Measurements from ENCODE around the gene LMNTD2.

The LMNTD2 gene

DNA sequence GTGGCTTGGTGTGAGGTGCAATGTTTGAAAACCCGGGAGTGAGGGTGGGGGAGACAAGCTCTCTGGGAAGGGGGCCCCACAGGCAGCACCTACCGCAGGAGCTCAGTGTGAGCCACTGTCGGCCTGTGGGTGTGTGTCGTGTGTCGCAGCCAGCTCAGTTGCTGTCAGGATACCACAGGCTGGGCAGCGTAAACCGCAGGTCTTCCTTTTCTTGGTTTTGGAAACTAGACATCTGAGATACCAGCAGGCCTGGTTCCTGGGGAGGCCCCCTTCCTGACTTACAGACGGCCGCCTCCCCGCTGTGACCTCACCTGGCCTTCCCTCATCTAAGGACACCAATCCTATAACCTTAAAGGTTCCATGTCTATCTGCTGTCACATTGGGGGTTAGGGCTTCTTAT lies 35.8 kb upstream of the LMNTD2 start:
- H3K4me1 ChIP-seq (ENCODE audit: control insufficient read depth, insufficient read depth, low read depth, low read length) = peaks cover 3% of the 10 kb centered on the region
- H2BK12ac ChIP-seq (ENCODE audit: low read length in 2 of 2) = no peak overlapping the region
- H2BK15ac ChIP-seq (ENCODE audit: low read depth, poor library complexity, severe bottlenecking) = no peak overlapping the region
- H3K9me3 ChIP-seq (ENCODE audit: control insufficient read depth, low read length) = no peaks in the 10 kb centered on the region
- no peak overlapping the region for H4K91ac ChIP-seq (ENCODE audit: low read length)
- H3K4ac ChIP-seq (ENCODE audit: low read depth in 1 of 2, low read length in 2 of 2) = no peak overlapping the region
- no peak overlapping the region for H3K14ac ChIP-seq (ENCODE audit: low read length in 2 of 2)
- H3K27ac ChIP-seq (ENCODE audit: low read length, poor library complexity, severe bottlenecking) = no peak overlapping the region
- H2AK5ac ChIP-seq (ENCODE audit: low read length, severe bottlenecking) = no peak overlapping the region
- H3K79me1 ChIP-seq (replicated peaks; ENCODE audit: low read length, poor library complexity, severe bottlenecking) = peaks cover 57% of the 10 kb centered on the region
- H3K27me3 ChIP-seq (ENCODE audit: control insufficient read depth in 1 of 2, insufficient read depth in 1 of 2, low read length in 2 of 2) = no peaks in the 10 kb centered on the region
- H3K23ac ChIP-seq (ENCODE audit: low read length in 2 of 2) = no peak overlapping the region
- no peak overlapping the region for H2BK5ac ChIP-seq (ENCODE audit: low read depth, low read length, poor library complexity, severe bottlenecking)
- H3K36me3 ChIP-seq (ENCODE audit: control insufficient read depth in 1 of 2, insufficient read depth in 2 of 2, low read depth in 1 of 2, low read length in 2 of 2) = peaks cover 85 to 89% of the 10 kb centered on the region in 2 experiments
- no peak overlapping the region for H3K4me2 ChIP-seq (ENCODE audit: low read length, poor library complexity, severe bottlenecking)
- no peak overlapping the region for H2AFZ ChIP-seq (ENCODE audit: low read depth, low read length)
- H2BK120ac ChIP-seq (ENCODE audit: low read depth, low read length) = no peak overlapping the region
- H3K9ac ChIP-seq (ENCODE audit: low read length) = no peak overlapping the region
- no peak overlapping the region for H4K8ac ChIP-seq (ENCODE audit: low read length)
- no peak overlapping the region for H3K18ac ChIP-seq (ENCODE audit: low read depth in 1 of 2, low read length in 2 of 2)
- no peak for DNase-seq
- WGBS = 93% methylated on average over 7 of the region's 10 CpGs
- no peak overlapping the region for H3K4me3 ChIP-seq (ENCODE audit: insufficient read depth in 1 of 2, low read depth in 1 of 2, low read length in 2 of 2)

- Histone ChIP-seq H3K79me1 (replicated peaks; ENCODE audit: low read length, poor library complexity, severe bottlenecking) (peaks cover 57% of the 10 kb centered on the region), H2AFZ (ENCODE audit: low read depth, low read length) (no peak overlapping the region), H3K9me3 (ENCODE audit: control insufficient read depth, low read length) (no peaks in the 10 kb centered on the region), H2BK15ac (ENCODE audit: low read depth, poor library complexity, severe bottlenecking) (no peak overlapping the region), H4K91ac (ENCODE audit: low read length) (no peak overlapping the region), H3K27me3 (ENCODE audit: control insufficient read depth in 1 of 2, insufficient read depth in 1 of 2, low read length in 2 of 2) (no peaks in the 10 kb centered on the region), H3K9ac (ENCODE audit: low read length) (no peak overlapping the region), H3K36me3 (ENCODE audit: control insufficient read depth in 1 of 2, insufficient read depth in 2 of 2, low read depth in 1 of 2, low read length in 2 of 2) (peaks cover 86 to 88% of the 10 kb centered on the region in 2 experiments), H3K18ac (ENCODE audit: low read depth in 1 of 2, low read length in 2 of 2) (no peak overlapping the region), H2BK5ac (ENCODE audit: low read depth, low read length, poor library complexity, severe bottlenecking) (no peak overlapping the region), H3K14ac (ENCODE audit: low read length in 2 of 2) (no peak overlapping the region), H3K4ac (ENCODE audit: low read depth in 1 of 2, low read length in 2 of 2) (no peak overlapping the region), H3K23ac (ENCODE audit: low read length in 2 of 2) (no peak overlapping the region), H3K4me3 (ENCODE audit: insufficient read depth in 1 of 2, low read depth in 1 of 2, low read length in 2 of 2) (no peak overlapping the region), H2AK5ac (ENCODE audit: low read length, severe bottlenecking) (no peak overlapping the region), H3K27ac (ENCODE audit: low read length, poor library complexity, severe bottlenecking) (no peak overlapping the region), H2BK120ac (ENCODE audit: low read depth, low read length) (no peak overlapping the region), H3K4me2 (ENCODE audit: low read length, poor library complexity, severe bottlenecking) (no peak overlapping the region), H3K4me1 (ENCODE audit: control insufficient read depth, insufficient read depth, low read depth, low read length) (peaks cover 5% of the 10 kb centered on the region), H2BK12ac (ENCODE audit: low read length in 2 of 2) (no peak overlapping the region), H4K8ac (ENCODE audit: low read length) (no peak overlapping the region)
- DNase-seq = no peak
- 94% methylated on average over 10 of the region's 10 CpGs for WGBS
These were observed 34.9 kb upstream of the LMNTD2 start for GRCh38 chr11:595400-595799.

DNA sequence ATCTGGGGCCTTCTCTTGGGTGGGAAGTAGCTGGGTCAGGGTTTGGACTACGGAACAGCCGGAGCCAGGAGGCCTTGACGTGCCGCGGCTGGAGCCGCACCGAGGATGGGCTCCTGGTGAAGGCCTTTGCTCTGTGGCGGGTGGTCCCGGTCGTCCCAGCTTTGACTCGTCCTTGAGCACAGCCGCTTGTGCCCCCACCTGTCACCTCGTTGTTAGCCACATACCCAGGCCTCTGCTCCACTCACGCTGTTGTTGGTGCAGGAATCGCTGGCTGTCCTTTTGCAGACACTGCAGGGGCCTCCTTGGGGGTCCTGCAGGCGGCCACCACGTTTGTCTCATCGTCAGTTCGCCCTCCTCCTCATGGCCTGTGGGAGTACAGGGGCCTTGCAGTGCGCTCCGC lies 32.8 kb upstream of the LMNTD2 start:
- Histone ChIP-seq H3K18ac (ENCODE audit: low read depth in 1 of 2, low read length in 2 of 2) (no peak overlapping the region), H3K4me1 (ENCODE audit: control insufficient read depth, insufficient read depth, low read depth, low read length) (peaks cover 5% of the 10 kb centered on the region), H2BK5ac (ENCODE audit: low read depth, low read length, poor library complexity, severe bottlenecking) (no peak overlapping the region), H3K27ac (ENCODE audit: low read length, poor library complexity, severe bottlenecking) (no peak overlapping the region), H2BK15ac (ENCODE audit: low read depth, poor library complexity, severe bottlenecking) (no peak overlapping the region), H2BK12ac (ENCODE audit: low read length in 2 of 2) (no peak overlapping the region), H2AK5ac (ENCODE audit: low read length, severe bottlenecking) (no peak overlapping the region), H3K4me3 (ENCODE audit: insufficient read depth in 1 of 2, low read depth in 1 of 2, low read length in 2 of 2) (no peak overlapping the region), H3K14ac (ENCODE audit: low read length in 2 of 2) (no peak overlapping the region), H3K9ac (ENCODE audit: low read length) (no peak overlapping the region), H3K27me3 (ENCODE audit: control insufficient read depth in 1 of 2, insufficient read depth in 1 of 2, low read length in 2 of 2) (no peaks in the 10 kb centered on the region), H3K9me3 (ENCODE audit: control insufficient read depth, low read length) (no peaks in the 10 kb centered on the region), H3K4ac (ENCODE audit: low read depth in 1 of 2, low read length in 2 of 2) (no peak overlapping the region), H4K8ac (ENCODE audit: low read length) (no peak overlapping the region), H3K36me3 (ENCODE audit: control insufficient read depth in 1 of 2, insufficient read depth in 2 of 2, low read depth in 1 of 2, low read length in 2 of 2) (peaks cover 84 to 89% of the 10 kb centered on the region in 2 experiments), H3K79me1 (replicated peaks; ENCODE audit: low read length, poor library complexity, severe bottlenecking) (peaks cover 49% of the 10 kb centered on the region), H4K91ac (ENCODE audit: low read length) (no peak overlapping the region), H3K4me2 (ENCODE audit: low read length, poor library complexity, severe bottlenecking) (no peak overlapping the region), H3K23ac (ENCODE audit: low read length in 2 of 2) (no peak overlapping the region), H2BK120ac (ENCODE audit: low read depth, low read length) (no peak overlapping the region), H2AFZ (ENCODE audit: low read depth, low read length) (no peak overlapping the region)
- 94% methylated on average over 21 of the region's 21 CpGs for WGBS
- DNase-seq = no peak

DNA sequence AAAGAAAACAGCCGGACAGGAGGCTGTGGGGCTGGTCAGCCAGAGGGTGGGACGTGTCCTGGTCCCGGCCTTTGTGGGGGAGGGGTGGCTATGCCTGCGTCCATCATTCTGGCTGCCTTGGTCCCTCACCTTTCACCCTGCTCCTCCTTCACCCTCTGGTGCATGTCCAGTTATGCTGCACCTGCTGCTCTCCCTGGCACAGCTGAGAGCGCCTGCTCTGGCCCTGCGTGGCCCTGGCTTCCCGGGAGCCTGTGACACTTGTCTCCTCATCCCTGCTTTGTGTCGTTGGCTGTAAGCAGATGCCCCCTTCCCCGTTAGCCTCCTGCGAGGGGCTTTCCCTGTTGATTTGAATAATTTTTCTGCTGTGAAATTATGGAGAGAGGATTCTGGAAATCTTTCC lies 32.4 kb upstream of the LMNTD2 start:
- no peak overlapping the region for H3K4me2 ChIP-seq (ENCODE audit: low read length, poor library complexity, severe bottlenecking)
- no peak overlapping the region for H3K4me3 ChIP-seq (ENCODE audit: insufficient read depth in 1 of 2, low read depth in 1 of 2, low read length in 2 of 2)
- no peak overlapping the region for H2AK5ac ChIP-seq (ENCODE audit: low read length, severe bottlenecking)
- no peak overlapping the region for H4K91ac ChIP-seq (ENCODE audit: low read length)
- no peak overlapping the region for H2BK15ac ChIP-seq (ENCODE audit: low read depth, poor library complexity, severe bottlenecking)
- 98% methylated on average over 8 of the region's 10 CpGs for WGBS
- DNase-seq = no peak
- peaks cover 79 to 88% of the 10 kb centered on the region in 2 experiments for H3K36me3 ChIP-seq (ENCODE audit: control insufficient read depth in 1 of 2, insufficient read depth in 2 of 2, low read depth in 1 of 2, low read length in 2 of 2)
- no peak overlapping the region for H4K8ac ChIP-seq (ENCODE audit: low read length)
- H3K14ac ChIP-seq (ENCODE audit: low read length in 2 of 2) = no peak overlapping the region
- H3K9me3 ChIP-seq (ENCODE audit: control insufficient read depth, low read length) = no peaks in the 10 kb centered on the region
- no peak overlapping the region for H2BK120ac ChIP-seq (ENCODE audit: low read depth, low read length)
- H2BK5ac ChIP-seq (ENCODE audit: low read depth, low read length, poor library complexity, severe bottlenecking) = no peak overlapping the region
- no peak overlapping the region for H3K9ac ChIP-seq (ENCODE audit: low read length)
- H3K27me3 ChIP-seq (ENCODE audit: control insufficient read depth in 1 of 2, insufficient read depth in 1 of 2, low read length in 2 of 2) = no peaks in the 10 kb centered on the region
- peaks cover 7% of the 10 kb centered on the region for H3K4me1 ChIP-seq (ENCODE audit: control insufficient read depth, insufficient read depth, low read depth, low read length)
- no peak overlapping the region for H2BK12ac ChIP-seq (ENCODE audit: low read length in 2 of 2)
- peaks cover 46% of the 10 kb centered on the region for H3K79me1 ChIP-seq (replicated peaks; ENCODE audit: low read length, poor library complexity, severe bottlenecking)
- no peak overlapping the region for H3K23ac ChIP-seq (ENCODE audit: low read length in 2 of 2)
- no peak overlapping the region for H3K18ac ChIP-seq (ENCODE audit: low read depth in 1 of 2, low read length in 2 of 2)
- no peak overlapping the region for H2AFZ ChIP-seq (ENCODE audit: low read depth, low read length)
- H3K27ac ChIP-seq (ENCODE audit: low read length, poor library complexity, severe bottlenecking) = no peak overlapping the region
- H3K4ac ChIP-seq (ENCODE audit: low read depth in 1 of 2, low read length in 2 of 2) = no peak overlapping the region
